Central memory CD4-positive, alpha-beta T cell (primary cell): ENCODE measurements around the gene LZIC.
"Not testable (repeated sequence)": the region's sequence is repeated elsewhere in the genome, so short reads cannot be mapped to it uniquely, and the experiment has no call there.

Experiments
- DNase-seq: peaks from one replicate; pipeline ENCODE4 v3.0.0; 2022
- total RNA-seq, 3 experiments: gene quantifications; one replicate each; lab custom pipeline; 2026; lab: John Stamatoyannopoulos, UW

Gene LZIC
- 27.4 to 68.3 (median 66.6) reads per million in 3 experiments for total RNA-seq

- DNase-seq, result peak; percentile 79
Observed at GRCh38 chr1:9942939-9943788, at the start of gene LZIC, which contains the start of gene NMNAT1. Gene LZIC (minus strand): TSS chr1:9943391. CDS start chr1:9936619, 6,772 bp downstream. Gene NMNAT1 (plus strand): TSS chr1:9943475. CDS start chr1:9972074, 28,599 bp downstream.

- DNase-seq, result no peak
Observed at GRCh38 chr1:9992910-9993309, 49.7 kb upstream of the LZIC start.

GRCh38 chr1:9990944-9991343, 47.8 kb upstream of the LZIC start:
- DNase-seq, result no peak

GRCh38 chr1:9989773-9990172, 46.6 kb upstream of the LZIC start:
- DNase-seq, result no peak

- DNase-seq, result no peak
Observed at GRCh38 chr1:9985001-9985400, 41.8 kb upstream of the LZIC start.

GRCh38 chr1:9984253-9984652, 41.1 kb upstream of the LZIC start:
- no peak for DNase-seq

- DNase-seq, result no peak
Observed at GRCh38 chr1:9960706-9961562, 17.7 kb upstream of the LZIC start.

- DNase-seq, result no peak
Observed at GRCh38 chr1:9960011-9960410, 16.8 kb upstream of the LZIC start.

GRCh38 chr1:9957726-9958125, 14.5 kb upstream of the LZIC start:
- DNase-seq, result no peak

GRCh38 chr1:9946315-9946714, 3.1 kb upstream of the LZIC start:
- no peak for DNase-seq

GRCh38 chr1:9942399-9942938, 722 bp downstream of the LZIC start:
- peak; percentile 19 for DNase-seq

- DNase-seq, result no peak
Observed at GRCh38 chr1:9929431-9930385, 13.5 kb downstream of the LZIC start.

- DNase-seq, result no peak
Observed at GRCh38 chr1:9927259-9927658, 15.9 kb downstream of the LZIC start.

GRCh38 chr1:9922342-9922741, 20.8 kb downstream of the LZIC start:
- no peak for DNase-seq

GRCh38 chr1:9920606-9921005, 22.6 kb downstream of the LZIC start:
- DNase-seq, result no peak

GRCh38 chr1:9917901-9918300, 25.3 kb downstream of the LZIC start:
- DNase-seq, result no peak

GRCh38 chr1:9917495-9917894, 25.7 kb downstream of the LZIC start:
- DNase-seq, result not testable (repeated sequence)

GRCh38 chr1:9916452-9916851, 26.7 kb downstream of the LZIC start:
- no peak for DNase-seq

- DNase-seq, result no peak
Observed at GRCh38 chr1:9914610-9914937, 28.6 kb downstream of the LZIC start.

- no peak for DNase-seq
Observed at GRCh38 chr1:9912264-9912936, 30.8 kb downstream of the LZIC start.

- peak; percentile 100 for DNase-seq
Observed at GRCh38 chr1:9910423-9911178, 32.6 kb downstream of the LZIC start.
